HG03103 (cell line): Measurements from ENCODE around the gene PAM.
"Not testable (repeated sequence)": the region's sequence is repeated elsewhere in the genome, so short reads cannot be mapped to it uniquely, and the experiment has no call there.

Source experiments
- ATAC-seq: cut with Tn5 transposase; IDR thresholded peaks from one replicate; pipeline ENCODE4 v1.9.1; 2021; ENCODE audit warnings: low read depth; ENCODE audit not compliant: unreplicated experiment

The PAM gene

DNA sequence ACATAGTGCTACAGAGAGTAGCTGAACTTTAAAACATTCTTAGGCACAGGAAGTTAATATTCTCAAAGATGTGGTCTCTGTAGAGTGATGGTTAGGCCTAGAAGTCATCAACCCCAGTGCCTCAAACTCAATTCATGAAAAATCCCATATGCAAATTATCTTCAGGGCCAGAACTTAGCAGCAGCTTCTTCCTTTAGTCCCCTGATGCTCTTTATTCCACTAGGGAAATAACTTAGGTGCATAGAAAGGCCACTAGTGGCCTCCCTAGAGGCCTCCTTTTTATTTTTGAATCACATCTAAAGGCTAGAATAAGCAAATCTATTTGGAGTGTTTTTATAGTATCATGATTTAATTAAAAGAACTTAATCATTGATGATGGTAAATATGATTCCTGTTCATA is 276.5 kb downstream of the PAM start:
- no peak for ATAC-seq

DNA sequence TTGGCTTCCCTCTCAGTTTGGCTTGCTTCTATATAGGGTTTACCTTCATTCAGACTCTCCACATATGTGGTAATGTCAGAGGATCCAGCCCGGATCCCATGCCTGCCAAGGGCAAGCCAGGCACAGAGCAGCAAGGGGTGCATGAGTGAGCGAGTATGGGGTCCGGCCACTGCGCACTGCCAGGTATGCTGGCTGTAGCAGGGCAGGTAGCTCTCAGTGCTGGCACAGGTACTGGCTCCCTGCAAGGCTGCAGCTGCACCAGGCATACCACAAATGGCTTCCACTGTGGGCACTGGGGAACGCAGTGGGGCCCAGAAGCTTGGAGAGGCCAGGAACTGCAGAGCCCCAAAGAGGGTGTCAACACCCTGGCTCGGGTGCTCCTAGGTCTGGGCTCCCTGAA is 278.6 kb downstream of the PAM start:
- ATAC-seq: no peak

GRCh38 chr5:103034662-103035392 is 279.7 kb downstream of the PAM start:
- no peak for ATAC-seq

DNA sequence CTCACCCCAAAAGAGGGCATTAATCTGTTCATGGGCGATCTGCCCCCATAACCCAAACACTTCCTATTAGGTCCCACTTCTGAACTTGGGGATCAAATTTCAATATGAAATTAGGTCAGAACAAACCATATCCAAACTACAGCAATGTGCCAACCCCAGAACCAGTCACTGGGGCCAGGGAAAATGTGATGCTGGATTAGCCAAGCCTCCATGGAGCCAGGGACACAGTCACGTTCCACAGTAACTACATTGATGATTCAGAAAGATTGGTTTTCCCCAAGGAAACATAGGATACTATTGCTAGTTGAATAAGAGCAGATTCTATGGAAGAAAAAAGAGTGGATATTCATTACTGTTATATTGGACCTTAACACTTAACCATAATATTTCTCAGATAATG is 280.6 kb downstream of the PAM start:
- no peak for ATAC-seq

GRCh38 chr5:103036601-103037000 is 281.5 kb downstream of the PAM start:
- ATAC-seq: no peak

DNA sequence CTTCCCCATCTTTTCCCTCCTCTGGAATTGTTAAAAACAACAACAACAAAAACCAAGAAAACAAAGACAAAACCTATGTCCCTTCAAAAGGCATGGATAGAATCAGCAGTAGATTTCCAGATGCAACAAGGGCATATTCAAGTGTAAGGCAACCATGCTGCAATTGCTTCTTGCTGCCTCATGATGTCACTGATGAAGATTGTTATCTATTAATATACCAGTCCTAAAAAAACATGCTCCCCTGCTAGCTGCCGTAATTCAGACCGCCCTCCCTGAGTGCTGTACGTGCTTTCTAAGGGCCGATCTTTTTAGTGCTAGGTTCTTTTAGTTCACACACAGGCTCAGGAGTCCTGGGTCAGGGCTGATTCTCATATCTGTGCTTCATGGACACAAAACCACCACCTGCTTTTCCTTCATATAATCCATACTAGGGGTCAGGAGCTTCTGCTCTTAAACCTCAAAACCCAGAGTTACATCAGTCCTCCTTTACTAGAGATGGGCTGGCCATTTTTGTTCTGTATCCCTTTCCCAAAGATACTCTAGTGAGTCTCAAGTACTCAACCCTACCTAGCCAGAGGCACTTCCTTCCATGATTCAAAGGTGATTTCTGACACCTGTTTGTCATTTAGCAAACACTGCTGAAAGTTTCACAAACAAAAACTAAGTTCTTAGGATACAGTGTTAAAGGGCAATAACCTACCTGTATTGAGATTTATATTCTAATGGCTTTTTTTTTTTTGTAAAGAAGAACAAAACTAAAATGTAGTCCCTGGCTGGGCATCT is 282.8 kb downstream of the PAM start:
- ATAC-seq: no peak

- ATAC-seq: no peak
These were observed 286.1 kb downstream of the PAM start for GRCh38 chr5:103041071-103041676.

DNA sequence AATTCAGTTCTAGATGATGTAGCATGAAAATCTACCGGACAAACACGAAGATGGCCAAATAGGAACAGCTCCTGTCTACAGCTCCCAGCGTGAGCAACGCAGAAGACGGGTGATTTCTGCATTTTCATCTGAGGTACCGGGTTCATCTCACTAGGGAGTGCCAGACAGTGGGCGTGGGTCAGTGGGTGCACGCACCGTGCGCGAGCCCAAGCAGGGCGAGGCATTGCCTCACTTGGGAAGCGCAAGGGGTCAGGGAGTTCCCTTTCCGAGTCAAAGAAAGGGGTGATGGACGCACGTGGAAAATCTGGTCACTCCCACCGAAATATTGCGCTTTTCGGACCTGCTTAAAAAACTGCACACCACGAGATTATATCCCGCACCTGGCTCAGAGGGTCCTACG is 291.6 kb downstream of the PAM start:
- ATAC-seq: not testable (repeated sequence)

DNA sequence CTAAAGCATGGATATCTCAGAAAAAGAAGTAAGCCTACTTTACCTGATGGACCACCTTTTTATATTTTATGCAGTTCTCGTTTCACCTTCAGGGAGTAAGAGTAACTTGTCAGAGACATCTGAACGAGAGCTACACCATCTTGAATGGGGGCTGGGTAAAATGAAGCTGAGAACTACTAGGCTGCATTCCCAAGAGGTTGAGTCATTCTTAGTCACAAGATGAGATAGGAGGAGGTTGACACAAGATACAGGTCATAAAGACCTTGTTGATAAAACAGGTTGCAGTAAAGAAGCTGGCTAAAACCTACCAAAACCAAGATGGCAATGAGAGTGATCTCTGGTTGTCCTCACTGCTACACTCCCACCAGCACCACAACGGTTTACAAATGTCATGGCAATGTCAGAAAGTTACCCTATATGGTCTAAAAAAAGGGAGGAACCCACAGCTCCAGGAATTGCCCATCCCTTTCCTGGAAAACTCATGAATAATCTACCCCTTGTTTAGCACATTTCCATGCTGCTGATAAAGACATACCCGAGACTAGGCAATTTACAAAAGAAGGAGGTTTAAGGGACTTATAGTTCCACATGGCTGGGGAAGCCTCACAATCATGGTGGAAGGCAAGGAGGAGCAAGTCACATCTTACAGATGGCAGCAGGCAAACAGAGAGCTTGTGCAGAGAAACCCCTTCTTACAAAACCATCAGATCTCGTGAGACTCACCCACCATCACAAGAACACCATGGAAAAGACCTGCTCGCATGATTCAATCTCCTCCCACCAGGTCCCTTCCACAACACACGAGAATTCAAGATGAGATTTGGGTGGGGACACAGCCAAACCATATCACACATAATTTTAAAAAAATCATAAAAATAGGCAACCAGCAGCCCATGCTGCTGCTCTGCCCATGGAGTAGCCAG is 302.4 kb downstream of the PAM start:
- no peak for ATAC-seq

DNA sequence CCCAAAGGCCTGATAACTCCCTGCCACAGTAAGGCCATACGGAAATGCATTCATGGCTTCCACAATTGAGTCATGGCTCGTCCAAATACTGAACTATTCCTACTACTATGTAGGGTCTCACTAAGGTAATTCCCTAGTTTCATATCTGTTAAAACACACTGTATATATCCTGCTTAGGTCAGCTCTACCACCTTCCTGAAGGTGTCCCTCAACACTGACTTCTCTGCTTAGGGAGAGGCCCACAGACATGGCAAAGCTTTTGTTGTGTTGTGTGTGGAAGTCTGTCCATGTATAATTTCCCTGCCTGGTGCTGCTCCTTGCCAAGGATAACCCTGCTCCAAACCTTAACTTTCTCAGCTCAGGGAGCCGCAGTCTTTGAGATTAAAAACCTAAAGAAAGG is 304.4 kb downstream of the PAM start:
- no peak for ATAC-seq

- ATAC-seq: no peak
These were observed 305.4 kb downstream of the PAM start for GRCh38 chr5:103060424-103060954.

DNA sequence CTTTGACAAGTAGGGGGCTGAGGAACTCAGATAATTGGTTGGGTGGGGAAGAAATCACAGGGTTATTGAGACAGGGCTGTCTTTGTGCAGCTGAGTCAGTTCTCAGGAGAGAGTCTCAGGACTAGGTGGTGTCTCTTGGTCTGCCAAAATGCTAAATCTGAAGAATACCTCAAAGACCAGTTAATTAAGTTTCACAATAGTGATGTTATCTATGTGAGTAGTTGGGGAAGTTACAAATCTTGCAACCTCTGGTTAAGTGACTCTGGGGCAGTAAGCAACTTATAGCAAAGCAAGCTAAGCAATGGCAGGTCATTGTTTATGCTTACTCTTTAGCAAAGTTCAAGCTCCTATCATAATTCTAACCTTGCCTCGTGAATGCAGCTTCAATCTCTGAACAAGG is 311.2 kb downstream of the PAM start:
- ATAC-seq: no peak

DNA sequence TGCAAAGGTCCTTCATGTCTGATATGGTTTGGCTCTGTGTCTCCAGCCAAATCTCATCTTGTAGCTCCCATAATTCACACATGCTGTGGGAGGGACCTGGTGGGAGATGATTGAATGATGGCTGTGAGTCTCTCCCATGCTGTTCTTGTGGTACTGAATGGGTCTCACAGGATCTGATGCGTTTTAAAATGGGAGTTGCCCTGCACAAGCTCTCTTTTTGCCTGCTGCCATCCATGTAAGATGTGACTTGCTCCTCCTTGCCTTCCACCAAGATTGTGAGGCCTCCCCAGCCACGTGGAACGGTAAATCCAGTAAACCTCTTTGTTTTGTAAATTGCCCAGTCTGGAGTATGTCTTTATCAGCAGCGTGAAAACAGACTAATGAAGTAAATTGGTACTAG is 318.4 kb downstream of the PAM start:
- ATAC-seq: not testable (repeated sequence)

- ATAC-seq: no peak
These were observed 320.3 kb downstream of the PAM start for GRCh38 chr5:103075442-103075841.
